ENCODE results near the gene ANKRD23. TPM values are rescaled to one million over a fixed set of nuclear protein-coding genes. Genes with fewer than 3 reads are reported as not detected.

ANKRD23 gene
- total RNA-seq, 1 donor = 1.8 TPM

Small RNA genes lying within 50 kb of the gene (small RNA-seq; reads per million reads assigned to genes)
- gene MIR3127 = not detected

Other genes starting within 250 kb of the ANKRD23 start
- 46.9 and 50.3 TPM in 2 replicates for gene KANSL3, start 205.7 kb downstream of the ANKRD23 start, total RNA-seq
- 1.1 and 1.2 TPM in 2 replicates for gene FER1L5, start 201.3 kb downstream of the ANKRD23 start, total RNA-seq
- gene LMAN2L, start 104.0 kb downstream of the ANKRD23 start, total RNA-seq = 16.5 and 26.4 TPM in 2 replicates
- 5.0 and 5.1 TPM in 2 replicates for gene CNNM4, start 83.1 kb downstream of the ANKRD23 start, total RNA-seq
- gene CNNM3, start 27.8 kb downstream of the ANKRD23 start, total RNA-seq = 8.7 and 8.8 TPM in 2 replicates
- gene ANKRD39, start 14.0 kb upstream of the ANKRD23 start, total RNA-seq = 5.1 and 5.9 TPM in 2 replicates
- 28.0 and 29.7 TPM in 2 replicates for gene SEMA4C, start 26.1 kb upstream of the ANKRD23 start, total RNA-seq
- gene FAM178B, start 142.6 kb upstream of the ANKRD23 start, total RNA-seq = under 0.01 TPM in 1 of 2 replicates, not detected in the other